H1 (cell line): ENCODE measurements around the gene ZBTB7B. TPM values are rescaled to one million over a fixed set of nuclear protein-coding genes. Genes with fewer than 3 reads are reported as not detected.
A peak's percentile ranks its signal among the peaks of the same experiment; 100 is the strongest.

Experiments used
- BCL11A ChIP-seq, 2 experiments: IDR thresholded peaks; one replicate each; pipeline ENCODE4 v1.6.1; 2011; ENCODE audit warnings: low read depth in 2 of 2, low read length in 2 of 2, mild to moderate bottlenecking in 2 of 2
- POU5F1 ChIP-seq: IDR thresholded peaks from 2 replicates; pipeline ENCODE4 v1.6.1; 2011; ENCODE audit warnings: low read depth, mild to moderate bottlenecking, low read length, moderate library complexity
- SIN3A ChIP-seq, 2 experiments: IDR thresholded peaks in 1 of 2; conservative IDR thresholded peaks in 1 of 2; 2 replicates each; pipeline ENCODE4 v1.6.1; 2011 to 2012; ENCODE audit warnings: low read length in 2 of 2, improper control_type of control experiment in 1 of 2, low read depth in 1 of 2, mild to moderate bottlenecking in 1 of 2
- YY1 ChIP-seq: IDR thresholded peaks from 2 replicates; pipeline ENCODE4 v1.6.1; 2011; ENCODE audit warnings: low read depth, mild to moderate bottlenecking, low read length
- polyA plus RNA-seq, 7 experiments: library from polyadenylated mRNA; depleted of rRNA in 3 of 7; stranded (reverse) in 5 of 7; unstranded in 2 of 7; fragments of >200 nt in 5 of 7; fragments of 200-250 nt in 2 of 7; gene quantifications; 1 replicate in 5 of 7; 2 replicates in 1 of 7; 4 replicates in 1 of 7; pipeline versions ENCODE4 v1.2.1 to v1.2.3, GENCODE V29; 2011 to 2013; ENCODE audit warnings: missing spikeins in 2 of 7, mixed read lengths in 2 of 7
- total RNA-seq: library from RNA; stranded (reverse); fragmentation: NEBNext Ultra II Directional; extraction: Animal tissue kit (Norgen Biotek cat#: 25700); gene quantifications from 2 replicates; pipeline ENCODE4 v1.2.1, GENCODE V29; 2021
- TF ChIP-seq, protein P1 (sequence below): fragments of 300-600 bp; sonication (generic); IDR thresholded peaks from 2 replicates; pipeline ENCODE4 v1.7.1; 2012; ENCODE audit warnings: low read length, moderate library complexity, mild to moderate bottlenecking, inconsistent platforms; ENCODE audit not compliant: insufficient replicate concordance
- TF ChIP-seq, protein P2 (sequence below): IDR thresholded peaks from 2 replicates; pipeline ENCODE4 v1.6.1; 2012; ENCODE audit warnings: inconsistent platforms

Gene ZBTB7B
- total and polyA plus RNA-seq, 2 of the 8 experiments (the other 6 are each of a cell fraction or from before 2014, with no cell fraction given), result 24.5 to 36.9 TPM

DNA sequence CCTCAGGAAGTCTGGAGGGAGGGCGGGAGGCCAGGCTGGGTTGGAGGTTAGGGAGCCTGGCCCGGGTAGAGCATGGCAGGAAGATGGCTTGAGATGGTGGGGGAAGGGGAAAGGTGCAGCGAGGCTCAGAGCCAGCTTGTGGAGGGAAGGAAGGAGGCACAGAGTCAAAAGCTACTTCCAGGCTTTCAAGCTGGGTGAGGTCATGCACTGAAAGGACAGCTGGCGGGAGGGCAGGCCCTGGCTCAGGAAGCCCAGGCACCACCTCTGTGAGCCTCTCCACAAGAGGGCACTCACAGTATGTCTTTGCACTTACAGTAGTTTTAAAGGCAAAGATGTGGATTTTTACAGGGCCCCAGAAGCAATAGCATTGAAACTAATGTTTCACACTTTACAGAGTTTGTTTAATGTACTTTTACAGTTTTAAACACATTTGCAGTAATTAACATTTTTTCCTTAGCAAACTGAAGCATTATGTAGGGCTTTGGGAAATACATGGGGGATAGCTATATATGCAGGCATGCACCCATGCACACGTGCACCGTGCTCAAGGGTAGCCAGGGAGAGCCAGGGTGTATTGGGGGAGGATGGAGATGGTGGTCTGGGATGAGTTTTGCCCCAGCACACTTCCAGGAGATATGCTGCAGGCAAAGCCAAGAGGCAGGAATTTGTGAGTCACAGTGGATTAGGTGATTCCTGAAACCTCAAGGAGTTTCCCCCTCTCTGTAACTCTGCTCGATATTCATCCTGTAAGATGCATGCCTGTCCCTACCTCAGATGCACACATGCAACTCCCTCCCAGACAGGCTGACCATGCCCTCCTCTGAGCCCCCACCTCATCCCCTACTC, 42.4 kb downstream of the ZBTB7B start (continued):
- TF ChIP-seq, protein P1, sequence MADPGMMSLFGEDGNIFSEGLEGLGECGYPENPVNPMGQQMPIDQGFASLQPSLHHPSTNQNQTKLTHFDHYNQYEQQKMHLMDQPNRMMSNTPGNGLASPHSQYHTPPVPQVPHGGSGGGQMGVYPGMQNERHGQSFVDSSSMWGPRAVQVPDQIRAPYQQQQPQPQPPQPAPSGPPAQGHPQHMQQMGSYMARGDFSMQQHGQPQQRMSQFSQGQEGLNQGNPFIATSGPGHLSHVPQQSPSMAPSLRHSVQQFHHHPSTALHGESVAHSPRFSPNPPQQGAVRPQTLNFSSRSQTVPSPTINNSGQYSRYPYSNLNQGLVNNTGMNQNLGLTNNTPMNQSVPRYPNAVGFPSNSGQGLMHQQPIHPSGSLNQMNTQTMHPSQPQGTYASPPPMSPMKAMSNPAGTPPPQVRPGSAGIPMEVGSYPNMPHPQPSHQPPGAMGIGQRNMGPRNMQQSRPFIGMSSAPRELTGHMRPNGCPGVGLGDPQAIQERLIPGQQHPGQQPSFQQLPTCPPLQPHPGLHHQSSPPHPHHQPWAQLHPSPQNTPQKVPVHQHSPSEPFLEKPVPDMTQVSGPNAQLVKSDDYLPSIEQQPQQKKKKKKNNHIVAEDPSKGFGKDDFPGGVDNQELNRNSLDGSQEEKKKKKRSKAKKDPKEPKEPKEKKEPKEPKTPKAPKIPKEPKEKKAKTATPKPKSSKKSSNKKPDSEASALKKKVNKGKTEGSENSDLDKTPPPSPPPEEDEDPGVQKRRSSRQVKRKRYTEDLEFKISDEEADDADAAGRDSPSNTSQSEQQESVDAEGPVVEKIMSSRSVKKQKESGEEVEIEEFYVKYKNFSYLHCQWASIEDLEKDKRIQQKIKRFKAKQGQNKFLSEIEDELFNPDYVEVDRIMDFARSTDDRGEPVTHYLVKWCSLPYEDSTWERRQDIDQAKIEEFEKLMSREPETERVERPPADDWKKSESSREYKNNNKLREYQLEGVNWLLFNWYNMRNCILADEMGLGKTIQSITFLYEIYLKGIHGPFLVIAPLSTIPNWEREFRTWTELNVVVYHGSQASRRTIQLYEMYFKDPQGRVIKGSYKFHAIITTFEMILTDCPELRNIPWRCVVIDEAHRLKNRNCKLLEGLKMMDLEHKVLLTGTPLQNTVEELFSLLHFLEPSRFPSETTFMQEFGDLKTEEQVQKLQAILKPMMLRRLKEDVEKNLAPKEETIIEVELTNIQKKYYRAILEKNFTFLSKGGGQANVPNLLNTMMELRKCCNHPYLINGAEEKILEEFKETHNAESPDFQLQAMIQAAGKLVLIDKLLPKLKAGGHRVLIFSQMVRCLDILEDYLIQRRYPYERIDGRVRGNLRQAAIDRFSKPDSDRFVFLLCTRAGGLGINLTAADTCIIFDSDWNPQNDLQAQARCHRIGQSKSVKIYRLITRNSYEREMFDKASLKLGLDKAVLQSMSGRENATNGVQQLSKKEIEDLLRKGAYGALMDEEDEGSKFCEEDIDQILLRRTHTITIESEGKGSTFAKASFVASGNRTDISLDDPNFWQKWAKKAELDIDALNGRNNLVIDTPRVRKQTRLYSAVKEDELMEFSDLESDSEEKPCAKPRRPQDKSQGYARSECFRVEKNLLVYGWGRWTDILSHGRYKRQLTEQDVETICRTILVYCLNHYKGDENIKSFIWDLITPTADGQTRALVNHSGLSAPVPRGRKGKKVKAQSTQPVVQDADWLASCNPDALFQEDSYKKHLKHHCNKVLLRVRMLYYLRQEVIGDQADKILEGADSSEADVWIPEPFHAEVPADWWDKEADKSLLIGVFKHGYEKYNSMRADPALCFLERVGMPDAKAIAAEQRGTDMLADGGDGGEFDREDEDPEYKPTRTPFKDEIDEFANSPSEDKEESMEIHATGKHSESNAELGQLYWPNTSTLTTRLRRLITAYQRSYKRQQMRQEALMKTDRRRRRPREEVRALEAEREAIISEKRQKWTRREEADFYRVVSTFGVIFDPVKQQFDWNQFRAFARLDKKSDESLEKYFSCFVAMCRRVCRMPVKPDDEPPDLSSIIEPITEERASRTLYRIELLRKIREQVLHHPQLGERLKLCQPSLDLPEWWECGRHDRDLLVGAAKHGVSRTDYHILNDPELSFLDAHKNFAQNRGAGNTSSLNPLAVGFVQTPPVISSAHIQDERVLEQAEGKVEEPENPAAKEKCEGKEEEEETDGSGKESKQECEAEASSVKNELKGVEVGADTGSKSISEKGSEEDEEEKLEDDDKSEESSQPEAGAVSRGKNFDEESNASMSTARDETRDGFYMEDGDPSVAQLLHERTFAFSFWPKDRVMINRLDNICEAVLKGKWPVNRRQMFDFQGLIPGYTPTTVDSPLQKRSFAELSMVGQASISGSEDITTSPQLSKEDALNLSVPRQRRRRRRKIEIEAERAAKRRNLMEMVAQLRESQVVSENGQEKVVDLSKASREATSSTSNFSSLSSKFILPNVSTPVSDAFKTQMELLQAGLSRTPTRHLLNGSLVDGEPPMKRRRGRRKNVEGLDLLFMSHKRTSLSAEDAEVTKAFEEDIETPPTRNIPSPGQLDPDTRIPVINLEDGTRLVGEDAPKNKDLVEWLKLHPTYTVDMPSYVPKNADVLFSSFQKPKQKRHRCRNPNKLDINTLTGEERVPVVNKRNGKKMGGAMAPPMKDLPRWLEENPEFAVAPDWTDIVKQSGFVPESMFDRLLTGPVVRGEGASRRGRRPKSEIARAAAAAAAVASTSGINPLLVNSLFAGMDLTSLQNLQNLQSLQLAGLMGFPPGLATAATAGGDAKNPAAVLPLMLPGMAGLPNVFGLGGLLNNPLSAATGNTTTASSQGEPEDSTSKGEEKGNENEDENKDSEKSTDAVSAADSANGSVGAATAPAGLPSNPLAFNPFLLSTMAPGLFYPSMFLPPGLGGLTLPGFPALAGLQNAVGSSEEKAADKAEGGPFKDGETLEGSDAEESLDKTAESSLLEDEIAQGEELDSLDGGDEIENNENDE, result no peak
- TF ChIP-seq SIN3A (conservative IDR thresholded peaks at IDR 0.05 in 1 of 2, IDR thresholded peaks at IDR 0.05 in 1 of 2; ENCODE audit: low read depth in 1 of 2, low read length in 2 of 2) (peak in 1 of 2 experiments; percentile 85; a peak in 1 of 4 replicates), POU5F1 (no peak), YY1 (0 out of 2 replicates have a peak, but pooled peaks have one; percentile 28), BCL11A (IDR thresholded peaks at IDR 0.05; ENCODE audit: low read depth in 2 of 2, low read length in 2 of 2) (no peak)
- TF ChIP-seq, protein P2, sequence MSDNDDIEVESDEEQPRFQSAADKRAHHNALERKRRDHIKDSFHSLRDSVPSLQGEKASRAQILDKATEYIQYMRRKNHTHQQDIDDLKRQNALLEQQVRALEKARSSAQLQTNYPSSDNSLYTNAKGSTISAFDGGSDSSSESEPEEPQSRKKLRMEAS, result 0 out of 2 replicates have a peak, but pooled peaks have one; percentile 27
